Renal cortical epithelial cell (primary cell): ENCODE measurements around the gene GIMAP8. TPM values are rescaled to one million over a fixed set of nuclear protein-coding genes. Genes with fewer than 3 reads are reported as not detected.
"Not testable (repeated sequence)": the region's sequence is repeated elsewhere in the genome, so short reads cannot be mapped to it uniquely, and the experiment has no call there.

Experiments
- DNase-seq: peaks from one replicate; pipeline ENCODE4 v3.0.0-alpha.2; 2011; ENCODE audit warnings: low read depth
- total RNA-seq: library from RNA; depleted of rRNA; stranded (reverse); fragments of >200 nt; gene quantifications from 2 replicates; pipeline ENCODE4 v1.2.3, GENCODE V29; 2014

Gene GIMAP8
- total RNA-seq, 1 donor from 2014 or later = 0.15 TPM

- no peak for DNase-seq
These were observed 14.5 kb downstream of the GIMAP8 start for GRCh38 chr7:150464962-150465361.

- DNase-seq = no peak
These were observed 15.0 kb downstream of the GIMAP8 start for GRCh38 chr7:150465414-150465813.

GRCh38 chr7:150466477-150466876 lies 16.0 kb downstream of the GIMAP8 start:
- DNase-seq = no peak

- no peak for DNase-seq
These were observed 17.8 kb downstream of the GIMAP8 start for GRCh38 chr7:150468241-150468640.

GRCh38 chr7:150471886-150472285 lies 21.5 kb downstream of the GIMAP8 start:
- DNase-seq = no peak

GRCh38 chr7:150473902-150474301 lies 23.5 kb downstream of the GIMAP8 start:
- no peak for DNase-seq

- DNase-seq = no peak
These were observed 25.9 kb downstream of the GIMAP8 start for GRCh38 chr7:150476285-150476684.

- no peak for DNase-seq
These were observed 26.6 kb downstream of the GIMAP8 start for GRCh38 chr7:150476819-150477631.

- no peak for DNase-seq
These were observed 28.7 kb downstream of the GIMAP8 start for GRCh38 chr7:150479023-150479716.

- no peak for DNase-seq
These were observed 30.9 kb downstream of the GIMAP8 start for GRCh38 chr7:150481186-150481920.

- DNase-seq = no peak
These were observed 31.5 kb downstream of the GIMAP8 start for GRCh38 chr7:150481922-150482321.

GRCh38 chr7:150483514-150483913 lies 33.1 kb downstream of the GIMAP8 start:
- not testable (repeated sequence) for DNase-seq

- DNase-seq = not testable (repeated sequence)
These were observed 33.6 kb downstream of the GIMAP8 start for GRCh38 chr7:150484071-150484470.

GRCh38 chr7:150487625-150488024 lies 37.2 kb downstream of the GIMAP8 start:
- DNase-seq = no peak

- DNase-seq = no peak
These were observed 39.4 kb downstream of the GIMAP8 start for GRCh38 chr7:150489782-150490181.

GRCh38 chr7:150493442-150493841 lies 43.0 kb downstream of the GIMAP8 start:
- not testable (repeated sequence) for DNase-seq

GRCh38 chr7:150502519-150502918 lies 52.1 kb downstream of the GIMAP8 start:
- DNase-seq = no peak

- DNase-seq = no peak
These were observed 52.7 kb downstream of the GIMAP8 start for GRCh38 chr7:150503155-150503554.

GRCh38 chr7:150503581-150503980 lies 53.2 kb downstream of the GIMAP8 start:
- no peak for DNase-seq

- DNase-seq = no peak
These were observed 57.6 kb downstream of the GIMAP8 start for GRCh38 chr7:150507947-150508602.

GRCh38 chr7:150511048-150511447 lies 60.6 kb downstream of the GIMAP8 start:
- DNase-seq = no peak

- no peak for DNase-seq
These were observed 63.3 kb downstream of the GIMAP8 start for GRCh38 chr7:150513758-150514157.
